MM.1S (cell line): ENCODE data around the gene FOS.

Experiments used
- EZH2 ChIP-seq: fragments of 300-600 bp; sonication (generic); optimal IDR thresholded peaks from 2 replicates; pipeline ENCODE3; 2017; ENCODE audit warnings: low read depth, mild to moderate bottlenecking, antibody characterized with exemption, low read length, mixed read lengths
- EZH2phosphoT487 ChIP-seq: fragments of 300-600 bp; sonication (generic); IDR thresholded peaks from 2 replicates; pipeline ENCODE4 v1.6.1; 2018; ENCODE audit warnings: antibody characterized with exemption, low read length
- TF ChIP-seq, protein P1 (sequence below): fragments of 300-600 bp; sonication (generic); IDR thresholded peaks from 2 replicates; pipeline ENCODE4 v1.5.1; 2016; ENCODE audit warnings: antibody characterized with exemption, low read length, mixed read lengths

- TF ChIP-seq, protein P1, sequence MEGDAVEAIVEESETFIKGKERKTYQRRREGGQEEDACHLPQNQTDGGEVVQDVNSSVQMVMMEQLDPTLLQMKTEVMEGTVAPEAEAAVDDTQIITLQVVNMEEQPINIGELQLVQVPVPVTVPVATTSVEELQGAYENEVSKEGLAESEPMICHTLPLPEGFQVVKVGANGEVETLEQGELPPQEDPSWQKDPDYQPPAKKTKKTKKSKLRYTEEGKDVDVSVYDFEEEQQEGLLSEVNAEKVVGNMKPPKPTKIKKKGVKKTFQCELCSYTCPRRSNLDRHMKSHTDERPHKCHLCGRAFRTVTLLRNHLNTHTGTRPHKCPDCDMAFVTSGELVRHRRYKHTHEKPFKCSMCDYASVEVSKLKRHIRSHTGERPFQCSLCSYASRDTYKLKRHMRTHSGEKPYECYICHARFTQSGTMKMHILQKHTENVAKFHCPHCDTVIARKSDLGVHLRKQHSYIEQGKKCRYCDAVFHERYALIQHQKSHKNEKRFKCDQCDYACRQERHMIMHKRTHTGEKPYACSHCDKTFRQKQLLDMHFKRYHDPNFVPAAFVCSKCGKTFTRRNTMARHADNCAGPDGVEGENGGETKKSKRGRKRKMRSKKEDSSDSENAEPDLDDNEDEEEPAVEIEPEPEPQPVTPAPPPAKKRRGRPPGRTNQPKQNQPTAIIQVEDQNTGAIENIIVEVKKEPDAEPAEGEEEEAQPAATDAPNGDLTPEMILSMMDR = no peak
- TF ChIP-seq EZH2 (no peak), EZH2phosphoT487 (no peak)
Measured at GRCh38 chr14:75261820-75262219, 16.8 kb upstream of the FOS start.
